ENCODE data around the gene SLC1A3. TPM values are rescaled to one million over a fixed set of nuclear protein-coding genes. Genes with fewer than 3 reads are reported as not detected.

Gene SLC1A3
- total and polyA plus RNA-seq, 2 donors (not counting 1 experiment from before 2014, with no cell fraction given): 0.52 to 3.3 TPM

DNA sequence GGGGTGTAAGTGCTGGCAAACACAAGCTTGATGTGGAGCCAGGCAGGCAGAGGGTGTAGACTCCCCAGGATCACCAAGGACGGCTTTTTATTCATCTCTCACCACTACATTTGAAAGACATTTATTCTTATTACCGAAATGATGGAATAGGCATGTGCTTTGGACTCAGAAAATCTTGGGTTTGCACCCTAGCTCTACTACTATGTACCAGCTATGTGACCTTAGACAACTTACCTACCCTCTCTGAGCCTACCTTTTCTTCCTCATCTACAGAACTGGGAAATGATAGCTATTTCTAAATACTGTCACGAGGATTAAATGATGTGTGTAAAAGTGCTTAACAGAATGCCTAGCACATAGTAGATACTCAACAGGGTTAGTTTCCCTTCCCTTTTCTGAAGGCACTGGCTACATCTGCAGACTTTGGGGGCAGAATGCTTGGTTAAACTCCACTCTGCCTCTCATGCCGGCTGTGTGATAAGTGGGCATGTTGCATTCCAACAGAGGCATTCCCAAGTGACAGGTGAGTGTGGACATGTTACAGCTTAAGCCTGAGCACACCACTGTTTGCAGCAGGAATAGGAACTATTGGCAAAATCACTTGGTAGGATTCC is 94.8 kb downstream of the SLC1A3 start:
- H3K79me2 ChIP-seq (ENCODE audit: control insufficient read depth, insufficient read depth, low read length): no peaks in the 10 kb centered on the region
- no peaks in the 10 kb centered on the region for H3K36me3 ChIP-seq (ENCODE audit: control insufficient read depth, insufficient read depth, low read length)
- no peaks in the 10 kb centered on the region for H4K20me1 ChIP-seq (ENCODE audit: control insufficient read depth, extremely low read depth, insufficient read depth, low read length)
- H3K4me3 ChIP-seq (replicated peaks in 1 of 4; ENCODE audit: control extremely low read depth in 1 of 4, insufficient read depth in 1 of 4, low read depth in 3 of 4, low read length in 4 of 4): no peak overlapping the region
- H3K27me3 ChIP-seq (ENCODE audit: control insufficient read depth, insufficient read depth, low read length): peaks cover 18% of the 10 kb centered on the region
- no peaks in the 10 kb centered on the region for H3K4me1 ChIP-seq (ENCODE audit: control insufficient read depth, extremely low read depth, insufficient read depth, low read length)
- DNase-seq (ENCODE audit: low read depth in 2 of 2): peak in 1 of 2 donors; percentile 47
- TF ChIP-seq EZH2 (IDR thresholded peaks at IDR 0.05; ENCODE audit: low read length, missing control alignments): no peak
- TF ChIP-seq, protein P1, sequence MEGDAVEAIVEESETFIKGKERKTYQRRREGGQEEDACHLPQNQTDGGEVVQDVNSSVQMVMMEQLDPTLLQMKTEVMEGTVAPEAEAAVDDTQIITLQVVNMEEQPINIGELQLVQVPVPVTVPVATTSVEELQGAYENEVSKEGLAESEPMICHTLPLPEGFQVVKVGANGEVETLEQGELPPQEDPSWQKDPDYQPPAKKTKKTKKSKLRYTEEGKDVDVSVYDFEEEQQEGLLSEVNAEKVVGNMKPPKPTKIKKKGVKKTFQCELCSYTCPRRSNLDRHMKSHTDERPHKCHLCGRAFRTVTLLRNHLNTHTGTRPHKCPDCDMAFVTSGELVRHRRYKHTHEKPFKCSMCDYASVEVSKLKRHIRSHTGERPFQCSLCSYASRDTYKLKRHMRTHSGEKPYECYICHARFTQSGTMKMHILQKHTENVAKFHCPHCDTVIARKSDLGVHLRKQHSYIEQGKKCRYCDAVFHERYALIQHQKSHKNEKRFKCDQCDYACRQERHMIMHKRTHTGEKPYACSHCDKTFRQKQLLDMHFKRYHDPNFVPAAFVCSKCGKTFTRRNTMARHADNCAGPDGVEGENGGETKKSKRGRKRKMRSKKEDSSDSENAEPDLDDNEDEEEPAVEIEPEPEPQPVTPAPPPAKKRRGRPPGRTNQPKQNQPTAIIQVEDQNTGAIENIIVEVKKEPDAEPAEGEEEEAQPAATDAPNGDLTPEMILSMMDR (conservative IDR thresholded peaks at IDR 0.05 in 1 of 2, IDR thresholded peaks at IDR 0.05 in 1 of 2; ENCODE audit: low read depth in 1 of 2, low read length in 2 of 2): no peak
- H3K27ac ChIP-seq (ENCODE audit: insufficient read depth, low read length): no peak overlapping the region
- no peak overlapping the region for H2AFZ ChIP-seq (ENCODE audit: low read length)
- H3K9ac ChIP-seq (ENCODE audit: insufficient read depth, low read length): no peak overlapping the region
- H3K9me3 ChIP-seq (ENCODE audit: control insufficient read depth, insufficient read depth, low read depth, low read length): no peaks in the 10 kb centered on the region
- H3K4me2 ChIP-seq (ENCODE audit: extremely low read depth, insufficient read depth, low read length): no peak overlapping the region

DNA sequence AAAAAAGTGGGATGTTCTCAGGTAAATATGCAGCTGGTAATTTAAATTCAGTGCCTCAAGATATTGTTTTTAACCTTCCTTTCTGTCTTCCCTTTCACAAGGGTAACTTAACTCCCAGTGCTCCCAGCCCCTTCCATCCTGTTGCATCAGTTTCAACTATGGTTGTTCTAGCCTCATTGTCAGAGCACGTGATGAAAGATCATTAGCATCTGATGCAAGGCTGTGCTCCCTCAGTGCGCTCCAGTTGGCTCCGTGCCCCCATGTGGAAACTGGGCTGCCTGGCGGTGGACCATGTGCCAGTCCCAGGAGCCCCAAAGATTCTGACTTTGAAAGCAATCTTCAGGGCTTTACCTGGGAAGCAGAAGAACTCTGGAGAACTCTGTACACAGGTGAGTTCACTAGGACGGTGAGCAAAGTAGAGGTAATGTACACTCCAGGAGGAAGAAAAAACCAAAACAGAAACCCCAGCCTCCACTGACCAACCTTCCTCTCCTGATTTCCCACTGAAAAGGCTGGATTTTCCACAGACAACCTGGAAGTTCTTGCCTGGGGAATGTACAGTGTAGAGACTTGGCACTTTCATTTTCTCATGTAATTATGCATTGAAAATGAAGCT is 96.9 kb downstream of the SLC1A3 start:
- Histone ChIP-seq H3K9ac (ENCODE audit: insufficient read depth, low read length) (no peak overlapping the region), H3K79me2 (ENCODE audit: control insufficient read depth, insufficient read depth, low read length) (no peaks in the 10 kb centered on the region), H3K4me1 (ENCODE audit: control insufficient read depth, extremely low read depth, insufficient read depth, low read length) (no peaks in the 10 kb centered on the region), H3K4me2 (ENCODE audit: extremely low read depth, insufficient read depth, low read length) (no peak overlapping the region), H3K36me3 (ENCODE audit: control insufficient read depth, insufficient read depth, low read length) (no peaks in the 10 kb centered on the region), H3K27me3 (ENCODE audit: control insufficient read depth, insufficient read depth, low read length) (peaks cover 21% of the 10 kb centered on the region), H2AFZ (ENCODE audit: low read length) (no peak overlapping the region), H4K20me1 (ENCODE audit: control insufficient read depth, extremely low read depth, insufficient read depth, low read length) (no peaks in the 10 kb centered on the region), H3K27ac (ENCODE audit: insufficient read depth, low read length) (no peak overlapping the region), H3K9me3 (ENCODE audit: control insufficient read depth, insufficient read depth, low read depth, low read length) (no peaks in the 10 kb centered on the region), H3K4me3 (replicated peaks in 1 of 4; ENCODE audit: control extremely low read depth in 1 of 4, insufficient read depth in 1 of 4, low read depth in 3 of 4, low read length in 4 of 4) (no peak overlapping the region)
- no peak for TF ChIP-seq EZH2 (IDR thresholded peaks at IDR 0.05; ENCODE audit: low read length, missing control alignments)
- TF ChIP-seq, protein P1 (conservative IDR thresholded peaks at IDR 0.05 in 1 of 2, IDR thresholded peaks at IDR 0.05 in 1 of 2; ENCODE audit: low read depth in 1 of 2, low read length in 2 of 2): no peak
- DNase-seq (ENCODE audit: low read depth in 2 of 2): peak in 1 of 2 donors; percentile 88

DNA sequence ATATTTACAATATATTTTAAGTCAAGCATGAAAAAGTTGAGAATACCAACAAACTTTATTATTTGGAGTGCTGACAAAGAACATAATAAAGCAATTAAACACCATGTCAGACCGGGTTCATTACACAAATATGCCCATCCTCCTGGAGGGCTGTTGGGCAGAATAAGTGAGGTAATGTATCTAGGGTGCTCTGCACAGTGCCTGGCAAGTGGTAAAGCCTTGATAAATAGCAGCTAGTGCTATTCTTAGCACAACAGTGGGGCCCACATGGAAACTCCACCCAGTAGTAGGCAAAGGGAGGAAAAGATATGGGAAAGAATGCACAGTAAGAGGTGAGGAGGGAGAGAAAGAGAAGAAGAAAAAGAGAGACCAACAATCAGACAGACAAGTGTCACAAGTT is 97.7 kb downstream of the SLC1A3 start:
- no peak for DNase-seq (ENCODE audit: low read depth in 2 of 2)
- H3K9me3 ChIP-seq (ENCODE audit: control insufficient read depth, insufficient read depth, low read depth, low read length): no peaks in the 10 kb centered on the region
- no peaks in the 10 kb centered on the region for H4K20me1 ChIP-seq (ENCODE audit: control insufficient read depth, extremely low read depth, insufficient read depth, low read length)
- H2AFZ ChIP-seq (ENCODE audit: low read length): no peak overlapping the region
- H3K36me3 ChIP-seq (ENCODE audit: control insufficient read depth, insufficient read depth, low read length): no peaks in the 10 kb centered on the region
- TF ChIP-seq, protein P1 (conservative IDR thresholded peaks at IDR 0.05 in 1 of 2, IDR thresholded peaks at IDR 0.05 in 1 of 2; ENCODE audit: low read depth in 1 of 2, low read length in 2 of 2): no peak
- TF ChIP-seq EZH2 (IDR thresholded peaks at IDR 0.05; ENCODE audit: low read length, missing control alignments): no peak
- H3K79me2 ChIP-seq (ENCODE audit: control insufficient read depth, insufficient read depth, low read length): no peaks in the 10 kb centered on the region
- H3K4me1 ChIP-seq (ENCODE audit: control insufficient read depth, extremely low read depth, insufficient read depth, low read length): no peaks in the 10 kb centered on the region
- no peak overlapping the region for H3K4me2 ChIP-seq (ENCODE audit: extremely low read depth, insufficient read depth, low read length)
- H3K27me3 ChIP-seq (ENCODE audit: control insufficient read depth, insufficient read depth, low read length): peaks cover 26% of the 10 kb centered on the region
- no peak overlapping the region for H3K27ac ChIP-seq (ENCODE audit: insufficient read depth, low read length)
- H3K4me3 ChIP-seq (replicated peaks in 1 of 4; ENCODE audit: control extremely low read depth in 1 of 4, insufficient read depth in 1 of 4, low read depth in 3 of 4, low read length in 4 of 4): no peak overlapping the region
- H3K9ac ChIP-seq (ENCODE audit: insufficient read depth, low read length): no peak overlapping the region

Measured in fibroblast of lung (primary cell).